GM19438 (cell line): ENCODE results near the gene DPP3.
"Not testable (repeated sequence)": the region's sequence is repeated elsewhere in the genome, so short reads cannot be mapped to it uniquely, and the experiment has no call there.

Experiments
- ATAC-seq: cut with Tn5 transposase; IDR thresholded peaks from one replicate; pipeline ENCODE4 v1.9.1; 2021; ENCODE audit warnings: low read depth; ENCODE audit not compliant: unreplicated experiment

DPP3 gene

DNA sequence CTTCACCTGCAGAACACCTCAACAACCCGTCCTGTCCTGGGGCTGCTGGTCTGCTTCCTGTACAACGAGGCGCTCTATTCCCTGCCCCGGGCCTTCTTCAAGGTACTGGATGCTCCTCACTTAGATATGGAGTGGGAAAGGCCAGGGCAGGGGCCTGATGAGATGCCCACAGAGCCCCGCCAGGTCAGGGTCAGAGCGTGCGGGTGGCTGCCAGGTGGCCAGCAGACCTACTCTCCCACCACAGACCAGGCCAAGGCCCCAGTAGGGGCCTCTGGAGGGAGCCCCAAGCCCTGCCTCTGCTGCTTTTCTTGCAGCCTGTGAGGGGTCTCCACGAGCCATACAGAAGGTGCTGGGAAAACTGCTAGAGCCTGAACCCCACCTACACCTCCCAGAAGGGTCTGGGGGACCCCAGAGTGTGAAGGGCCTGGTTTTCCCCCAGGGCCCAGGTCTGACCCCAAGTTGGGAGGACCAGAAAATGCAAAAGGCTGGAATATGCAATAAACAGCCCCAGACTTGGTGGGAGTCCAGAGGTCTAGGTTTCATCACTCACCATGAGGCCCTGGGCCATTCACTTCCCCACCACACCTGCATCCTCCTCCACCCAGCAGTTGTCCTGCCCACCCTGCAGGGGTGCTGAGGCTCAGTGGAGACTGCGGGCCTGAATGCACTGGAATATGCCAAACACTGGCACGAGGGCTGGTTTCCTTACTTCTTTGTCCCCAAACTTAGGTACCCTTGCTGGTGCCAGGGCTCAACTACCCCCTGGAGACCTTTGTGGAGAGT, 50.9 kb downstream of the DPP3 start:
- ATAC-seq, result no peak

DNA sequence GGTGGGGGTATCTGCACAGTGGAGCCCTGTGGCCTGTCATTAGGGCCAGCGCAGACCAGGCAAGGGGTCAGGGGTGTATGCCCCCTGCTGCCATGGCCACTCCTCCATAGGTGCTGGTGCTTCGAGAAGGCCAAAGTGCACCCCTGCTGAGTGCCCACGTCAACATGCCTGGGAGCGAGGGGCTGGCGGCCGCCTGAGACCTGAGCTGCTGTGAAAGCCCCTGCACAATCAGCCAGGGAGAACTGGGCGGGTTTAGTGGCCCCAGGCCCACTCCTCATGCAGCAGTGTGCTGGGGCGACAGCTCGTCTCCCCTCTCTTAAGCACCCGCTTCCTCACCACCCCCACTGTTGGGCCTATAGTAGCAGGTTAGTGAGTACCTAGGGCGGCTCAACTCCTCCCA, 51.6 kb downstream of the DPP3 start:
- no peak for ATAC-seq

DNA sequence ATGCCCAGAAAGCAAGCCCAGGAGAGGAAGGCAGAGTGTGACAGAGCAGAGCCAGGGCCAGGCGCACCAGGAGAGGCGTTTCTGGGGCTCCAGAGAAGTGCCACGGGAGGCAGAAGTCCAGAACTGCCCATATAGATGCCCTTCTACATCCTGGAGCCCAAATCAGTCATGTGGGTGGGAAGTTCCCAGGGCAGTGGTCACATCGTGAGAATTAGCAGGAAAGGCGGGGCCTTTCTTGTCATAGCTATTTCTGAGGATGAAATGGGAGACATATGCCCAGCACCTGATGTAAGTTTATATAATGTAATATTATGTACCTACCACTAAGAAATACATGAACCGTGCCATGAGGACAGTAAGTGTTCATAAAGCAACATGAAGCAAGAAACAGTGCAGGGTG, 52.5 kb downstream of the DPP3 start:
- ATAC-seq, result no peak

DNA sequence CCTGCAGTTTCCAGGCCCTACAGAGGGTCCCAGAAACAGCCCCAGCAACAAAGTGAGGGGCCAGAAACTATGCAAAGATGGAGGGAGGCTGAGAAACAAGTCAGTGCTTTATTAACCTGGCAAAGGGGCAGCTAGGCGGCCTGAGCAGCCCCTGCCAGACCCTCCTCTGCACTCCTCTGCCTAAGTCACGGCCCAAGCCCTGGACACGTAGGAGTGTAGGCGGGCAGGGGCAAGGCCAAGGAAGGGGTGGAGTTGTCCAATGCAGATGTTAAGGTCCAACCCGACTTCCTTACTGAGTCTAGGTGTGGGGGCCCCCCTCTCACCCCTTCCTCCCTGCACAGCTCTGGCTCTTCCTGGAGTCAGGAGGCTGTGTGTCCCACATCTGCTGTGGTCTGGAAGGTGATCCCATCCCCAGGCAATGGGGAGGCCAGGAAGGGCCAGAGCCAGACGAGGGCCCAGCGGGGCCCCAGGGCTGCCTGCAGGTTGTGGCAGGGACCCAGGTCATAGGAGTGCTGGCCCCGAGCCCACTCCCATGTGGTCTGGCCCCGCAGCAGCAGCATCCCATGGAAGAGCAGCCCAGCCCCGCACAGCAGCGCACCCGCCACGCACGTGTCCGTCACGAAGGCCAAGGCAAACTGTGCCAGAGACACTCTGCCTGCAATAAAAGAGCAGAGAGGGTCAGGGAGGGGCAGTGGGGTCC, 59.1 kb downstream of the DPP3 start:
- no peak for ATAC-seq

DNA sequence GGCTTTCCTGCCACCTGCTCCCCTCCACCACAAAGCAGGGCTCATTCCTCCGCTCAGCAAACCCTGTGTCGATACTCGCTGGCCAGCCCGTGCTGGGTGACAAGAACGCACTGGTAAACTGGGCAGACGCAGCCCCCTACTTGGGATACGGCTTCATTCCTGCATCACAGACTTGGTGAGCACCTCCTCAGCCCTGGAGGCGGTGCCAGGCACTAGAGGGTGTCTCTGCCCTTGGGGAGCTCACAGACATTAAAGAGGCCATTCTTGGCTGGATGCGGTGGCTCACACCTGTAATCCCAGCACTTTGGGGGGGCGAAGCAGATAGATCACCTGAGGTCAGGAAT, 59.6 kb downstream of the DPP3 start:
- no peak for ATAC-seq

DNA sequence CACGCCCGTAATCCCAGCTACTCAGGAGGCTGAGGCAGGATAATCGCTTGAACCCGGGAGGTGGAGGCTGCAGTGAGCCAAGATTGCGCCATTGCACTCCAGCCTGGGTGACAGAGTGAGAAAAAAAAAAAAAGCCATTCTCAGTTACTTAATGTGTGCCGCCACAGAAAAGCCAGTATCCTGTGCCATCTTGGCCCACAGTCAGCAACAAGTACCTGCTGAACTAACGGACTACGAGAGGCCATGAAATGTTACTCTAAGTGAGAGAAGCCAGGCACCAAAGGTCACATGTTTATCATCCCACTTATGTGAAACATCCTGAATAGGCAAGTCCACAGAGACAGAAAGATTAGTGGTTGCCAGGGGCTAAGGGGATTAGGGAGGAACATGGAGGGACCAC, 60.4 kb downstream of the DPP3 start:
- not testable (repeated sequence) for ATAC-seq

DNA sequence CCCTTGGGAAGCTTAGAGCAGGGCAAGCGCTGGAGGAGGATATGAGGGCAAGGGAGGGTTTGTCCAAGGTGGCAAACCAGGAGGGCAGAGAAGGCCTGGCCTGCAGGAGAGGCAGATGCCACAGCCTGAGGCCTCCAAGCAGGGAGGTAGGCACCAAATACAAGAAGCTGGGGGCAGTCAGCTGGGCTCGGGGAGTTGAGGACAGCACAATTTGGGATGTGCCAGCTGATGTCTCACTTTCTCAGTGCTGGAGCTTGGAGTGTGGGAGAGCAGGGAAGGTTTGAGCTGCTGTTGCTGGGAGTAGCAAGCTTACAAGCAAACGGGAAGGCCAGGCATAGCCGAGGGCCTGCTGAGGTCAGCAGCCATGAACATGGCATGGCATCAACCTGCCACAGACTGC, 61.7 kb downstream of the DPP3 start:
- no peak for ATAC-seq

DNA sequence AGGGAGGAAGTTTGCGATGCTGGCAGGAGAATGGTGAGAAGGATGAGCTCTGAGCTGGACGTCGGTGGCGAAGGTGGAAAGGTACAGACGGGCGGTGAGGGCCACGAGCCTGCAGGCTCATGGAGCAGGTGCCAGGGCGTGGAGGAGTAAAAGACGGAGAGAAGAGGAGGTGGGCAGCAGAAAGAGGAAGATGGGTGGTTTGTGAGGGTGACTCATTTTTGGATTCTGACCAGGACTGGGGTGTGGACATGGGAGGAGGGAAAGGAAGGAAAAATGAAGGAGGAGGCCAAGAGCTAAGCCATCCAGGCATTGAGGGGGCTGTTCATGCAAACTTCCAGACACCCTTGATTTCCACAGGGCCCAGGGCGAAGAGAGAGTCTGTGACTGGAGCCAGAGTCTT, 62.1 kb downstream of the DPP3 start:
- ATAC-seq, result no peak

DNA sequence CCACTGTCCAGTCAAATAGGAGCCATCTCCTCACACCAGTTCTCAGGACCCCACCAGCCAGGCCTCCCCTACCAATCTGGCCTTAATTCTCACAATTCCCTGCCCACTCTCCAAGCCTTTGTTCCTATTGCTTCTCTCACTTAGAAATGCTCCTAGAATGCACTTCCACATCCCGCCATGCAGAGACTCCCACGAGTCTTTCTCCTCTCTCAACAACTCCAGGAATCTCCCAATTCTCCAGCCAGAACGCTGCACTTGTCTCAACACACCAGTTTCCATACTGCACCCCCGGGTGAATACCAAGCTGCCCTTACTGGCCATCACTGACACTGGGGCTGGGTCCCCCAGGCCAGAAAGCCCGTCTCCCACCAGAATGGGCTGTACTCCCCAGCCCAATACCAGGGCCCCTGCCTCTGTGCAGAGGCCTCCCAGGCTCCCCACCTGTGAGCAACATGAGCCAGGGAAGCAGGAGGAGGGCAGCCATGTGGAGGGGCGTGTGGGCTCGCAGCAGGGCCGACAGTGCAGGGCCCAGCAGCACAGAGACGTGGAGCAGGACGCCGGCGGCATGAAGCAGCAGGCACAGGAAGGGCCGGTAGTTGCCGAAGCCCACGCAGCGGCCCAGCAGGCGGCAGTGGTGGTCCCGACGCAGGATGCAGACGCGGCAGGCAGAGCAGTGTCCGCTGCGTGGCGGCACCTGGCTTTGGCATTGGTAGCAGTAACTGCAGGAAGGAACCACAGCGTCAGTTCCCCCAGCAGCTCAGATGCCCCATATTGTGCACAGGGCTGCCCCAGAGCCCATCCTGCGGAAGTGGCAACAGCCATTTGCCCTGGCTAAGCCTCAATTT, 63.3 kb downstream of the DPP3 start:
- no peak for ATAC-seq

DNA sequence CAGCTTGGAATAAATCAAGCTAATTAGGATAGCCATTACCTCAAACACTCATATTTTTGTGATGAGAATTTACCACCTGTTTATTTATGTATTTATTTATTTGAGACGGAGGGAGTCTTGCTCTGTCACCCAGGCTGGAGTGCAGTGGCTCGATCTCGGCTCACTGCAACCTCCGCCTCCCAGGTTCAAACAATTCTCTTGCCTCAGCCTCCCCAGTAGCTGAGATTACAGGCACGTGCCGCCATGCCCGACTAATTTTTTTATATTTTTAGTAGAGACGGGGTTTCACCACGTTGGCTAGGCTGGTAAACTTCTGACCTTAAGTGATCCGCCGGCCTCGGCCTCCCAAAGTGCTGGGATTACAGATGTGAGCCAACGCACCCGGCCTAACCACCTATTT, 64.7 kb downstream of the DPP3 start:
- not testable (repeated sequence) for ATAC-seq

DNA sequence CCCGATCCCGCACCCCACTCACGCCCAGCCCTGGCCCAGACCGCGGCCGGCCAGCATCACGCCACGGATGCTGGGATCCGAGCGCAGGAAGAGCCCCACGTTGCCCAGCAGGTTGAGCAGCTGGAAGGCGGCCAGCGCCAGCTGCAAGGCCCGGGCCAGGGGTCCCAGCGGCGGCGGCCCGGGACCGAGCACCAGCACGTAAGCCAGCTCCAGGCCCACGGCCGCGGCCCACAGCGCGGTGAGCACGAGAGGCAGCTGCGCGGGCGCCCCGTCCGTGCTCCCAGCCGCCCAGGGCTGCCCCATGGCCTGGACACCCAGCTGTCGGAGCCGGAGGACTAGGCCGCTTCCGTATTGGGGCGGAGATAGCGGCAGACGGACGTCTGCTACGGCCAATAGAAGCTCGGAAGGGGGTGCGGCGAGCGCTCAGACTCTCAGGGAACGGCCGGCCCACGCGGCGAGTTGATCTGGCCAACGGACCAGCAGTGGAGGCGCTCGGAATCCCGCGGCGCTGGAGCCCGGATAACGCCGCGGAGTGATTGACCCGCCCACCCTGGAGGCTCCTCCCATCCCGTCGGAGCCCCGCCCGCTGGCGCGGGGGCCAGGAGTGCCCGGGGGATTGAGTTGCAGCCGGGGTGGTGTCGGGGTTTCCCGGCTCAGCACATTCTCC, 65.6 kb downstream of the DPP3 start, which contains the start of gene ZDHHC24:
TSS of gene ZDHHC24 (minus strand) at position 348 of the 667 bp plus-strand sequence. CDS start at position 303, 45 bp downstream.
- peak; percentile 80 for ATAC-seq

DNA sequence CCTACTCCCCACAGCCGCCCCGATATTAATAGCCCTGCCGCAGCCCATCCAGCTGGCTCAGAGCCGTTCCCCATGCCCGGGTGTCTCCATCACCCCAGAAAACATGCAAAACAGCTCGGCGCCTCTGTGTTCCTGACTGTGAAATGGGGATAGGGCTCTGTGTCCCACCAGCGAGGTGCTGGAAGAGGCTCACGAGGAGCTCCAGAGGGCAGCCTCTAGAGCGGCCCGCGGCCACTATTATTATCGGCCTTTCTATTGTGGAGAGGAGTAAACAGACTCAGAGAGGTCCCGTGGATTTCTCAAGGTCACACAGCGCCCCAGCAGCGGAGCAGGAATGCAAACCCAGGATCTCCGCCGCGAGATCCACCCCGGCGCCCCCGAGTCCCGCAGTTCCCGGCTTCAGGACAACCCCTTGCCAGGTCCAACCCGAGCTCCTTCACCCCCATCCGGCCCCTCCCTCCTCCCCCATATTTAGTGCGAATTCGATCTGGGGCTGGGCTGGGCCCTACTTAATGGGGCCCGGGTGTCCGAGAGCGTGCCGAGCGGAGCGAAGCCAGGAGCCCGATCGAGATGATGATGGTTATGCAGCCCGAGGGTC, 66.2 kb downstream of the DPP3 start, which contains the start of gene ACTN3:
TSS of gene ACTN3 (plus strand) at position 536 of the 598 bp plus-strand sequence. CDS start at position 571, 35 bp downstream.
- no peak for ATAC-seq

DNA sequence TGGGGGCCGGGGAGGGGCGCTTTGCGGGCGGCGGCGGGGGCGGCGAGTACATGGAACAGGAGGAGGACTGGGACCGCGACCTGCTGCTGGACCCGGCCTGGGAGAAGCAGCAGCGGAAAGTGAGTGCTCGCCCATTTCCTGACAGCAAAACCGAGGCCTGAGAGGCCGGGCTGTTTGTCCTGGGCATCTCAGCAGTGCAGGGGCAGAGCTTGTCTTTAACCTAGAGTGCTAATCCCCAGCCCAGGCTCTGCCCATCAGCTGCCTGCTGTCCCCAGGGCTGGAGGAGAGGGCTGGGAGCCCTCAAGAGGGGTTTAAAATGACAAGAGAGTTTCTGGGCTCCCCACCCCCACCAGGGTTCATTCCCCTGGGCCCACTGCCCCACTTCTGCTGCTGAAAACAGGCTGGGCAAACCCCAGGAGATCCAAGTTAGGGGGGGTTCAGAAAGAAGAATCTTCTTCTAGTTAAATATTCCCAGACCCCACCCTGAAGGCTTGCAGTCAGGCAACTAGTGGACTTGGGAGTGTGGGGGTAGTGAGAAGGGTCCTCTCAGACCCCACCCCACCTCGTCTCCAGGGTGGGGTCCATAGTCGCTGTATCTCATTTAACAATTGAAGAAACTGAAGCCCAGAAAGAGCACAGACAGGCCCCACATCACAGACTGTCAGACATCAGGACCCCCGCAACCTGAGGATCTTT, 66.9 kb downstream of the DPP3 start:
- no peak for ATAC-seq

DNA sequence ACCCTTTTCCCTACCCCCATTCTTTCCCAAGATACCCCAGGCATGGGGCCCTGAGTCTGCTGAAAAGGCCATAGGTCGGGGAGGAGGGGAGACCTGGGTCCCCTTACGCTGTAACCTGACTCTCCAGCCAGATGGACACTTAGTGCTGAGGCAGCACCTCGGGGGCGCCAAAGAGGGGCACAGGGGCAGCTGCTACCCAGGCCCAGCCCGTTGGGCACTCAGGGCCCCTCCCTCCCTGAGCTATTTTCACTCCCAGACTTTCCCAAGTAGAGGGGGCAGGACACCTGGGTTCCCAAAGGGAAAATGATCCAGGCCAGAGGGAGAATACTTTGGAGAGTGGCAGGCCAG, 67.4 kb downstream of the DPP3 start:
- no peak for ATAC-seq

DNA sequence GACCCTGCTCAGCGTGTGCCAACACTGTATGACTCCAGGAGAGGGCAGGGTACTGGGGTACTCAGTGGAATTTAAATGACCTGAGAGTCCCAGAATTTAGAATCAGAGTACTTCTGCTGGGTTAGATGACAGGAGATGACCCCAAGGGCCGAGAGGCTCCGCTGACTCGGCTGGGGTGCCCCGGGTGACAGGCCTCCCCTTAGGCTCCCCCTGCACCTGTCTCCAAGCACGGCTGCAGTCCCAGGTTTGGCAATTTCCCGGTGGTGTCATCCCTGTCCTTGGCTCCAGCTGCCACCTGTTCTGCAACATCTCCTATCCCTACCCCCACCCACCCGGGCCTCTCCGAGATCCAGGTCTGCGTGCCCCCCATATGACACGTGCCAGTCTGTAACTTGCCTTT, 67.8 kb downstream of the DPP3 start:
- ATAC-seq, result no peak

DNA sequence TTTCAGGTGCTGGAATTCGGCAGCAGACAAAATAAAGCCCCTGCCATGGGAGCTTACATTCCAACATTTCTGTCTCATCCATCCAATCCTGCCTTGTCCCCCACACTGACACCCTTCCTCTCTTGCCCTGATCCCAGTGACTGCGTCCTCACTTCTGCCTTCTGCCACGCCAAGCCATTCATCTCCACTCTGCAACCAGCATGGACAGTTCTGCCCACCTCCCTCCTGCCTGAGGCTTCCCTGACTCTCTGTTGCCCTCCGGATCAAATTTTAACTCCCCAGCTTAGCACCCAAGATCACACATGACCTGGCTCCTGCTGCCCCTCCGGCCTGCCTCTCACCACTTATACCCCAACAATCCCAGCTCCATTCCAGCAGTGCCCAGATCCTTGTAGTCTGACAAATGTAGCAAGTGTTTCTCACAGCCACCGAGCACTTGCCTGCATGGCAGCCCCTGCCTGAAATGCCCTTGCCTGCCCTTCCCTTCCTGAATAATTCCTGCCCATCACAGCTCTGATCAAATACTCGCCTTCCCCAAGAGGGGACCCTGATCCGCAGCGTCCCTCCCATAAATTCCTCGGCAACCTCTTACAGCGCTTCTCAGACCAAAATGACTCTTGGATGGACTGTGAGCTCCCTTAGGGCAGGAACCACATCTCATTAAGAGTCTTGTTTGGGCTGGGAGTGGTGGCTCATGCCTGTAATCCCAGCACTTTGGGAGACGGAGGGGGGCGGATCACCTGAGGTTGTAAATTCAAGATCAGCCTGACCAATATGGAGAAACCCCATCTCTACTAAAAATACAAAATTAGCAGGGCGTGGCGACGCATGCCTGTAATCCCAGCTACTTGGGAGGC, 68.8 kb downstream of the DPP3 start:
- ATAC-seq, result no peak

DNA sequence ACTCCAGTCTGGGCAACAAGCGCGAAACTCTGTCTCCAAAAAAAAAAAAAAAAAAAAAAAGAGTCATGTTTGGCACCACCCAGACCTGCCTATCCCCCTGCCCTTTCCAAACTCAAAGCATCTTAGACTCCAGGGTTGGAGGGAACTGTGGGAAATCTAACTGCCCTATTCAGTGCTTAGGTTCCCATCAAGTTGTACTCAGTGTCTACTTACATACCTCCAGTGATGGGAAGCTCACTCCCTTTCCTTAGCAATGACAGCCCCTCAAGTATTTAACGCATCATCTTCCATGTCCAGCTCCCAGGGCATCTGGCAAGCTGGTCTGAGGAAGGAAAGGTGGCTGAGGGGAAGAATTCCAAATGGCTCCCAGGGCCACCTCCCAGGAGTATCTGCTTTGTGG, 69.5 kb downstream of the DPP3 start:
- ATAC-seq, result no peak

DNA sequence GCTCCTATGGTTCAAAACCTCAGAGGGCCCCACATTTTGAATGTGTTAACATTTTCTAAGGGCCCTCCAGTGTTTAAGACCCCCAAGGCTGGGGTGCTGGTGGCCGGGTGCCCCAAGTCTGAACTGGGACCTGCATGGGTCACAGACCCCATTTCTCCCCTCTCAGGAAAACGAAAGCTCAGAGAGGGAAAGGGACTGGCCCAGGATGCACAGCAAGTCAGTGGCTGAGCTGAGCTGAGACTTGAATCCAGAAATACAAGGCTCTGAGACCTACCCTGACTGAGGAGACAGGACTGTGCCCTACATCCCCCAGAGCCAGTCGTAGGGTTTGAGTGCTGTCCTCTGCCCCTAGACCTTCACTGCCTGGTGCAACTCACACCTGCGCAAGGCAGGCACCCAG, 70.7 kb downstream of the DPP3 start:
- no peak for ATAC-seq

DNA sequence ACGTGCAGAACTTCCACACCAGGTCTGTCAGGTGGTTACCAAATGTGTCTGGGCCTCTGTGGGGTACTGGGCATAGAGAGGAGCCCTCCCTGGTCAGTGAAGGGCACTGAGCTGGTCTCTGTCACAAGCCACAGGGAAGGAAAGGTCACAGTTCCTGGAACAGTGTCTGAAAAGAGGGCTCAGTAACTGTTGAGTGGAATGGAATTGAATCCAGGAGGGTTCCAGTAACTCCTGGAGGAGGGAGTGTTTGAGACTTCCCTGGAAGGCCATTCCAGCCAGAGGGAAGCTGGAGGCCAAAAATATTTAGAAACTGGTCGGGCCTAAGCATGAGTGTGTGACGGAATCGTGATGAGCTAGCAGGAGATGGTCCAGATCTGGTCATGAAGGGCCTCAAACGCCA, 74.4 kb downstream of the DPP3 start:
- no peak for ATAC-seq
